Activated CD4-positive, alpha-beta memory T cell treated with anti-CD3 and anti-CD28 coated beads for 36 hours (primary cell): ENCODE data around the gene PPRC1. TPM values are rescaled to one million over a fixed set of nuclear protein-coding genes. Genes with fewer than 3 reads are reported as not detected.
A peak's percentile ranks its signal among the peaks of the same experiment; 100 is the strongest.

Experiments used
- CTCF ChIA-PET: fragments of 350-600 bp; sonication (Branson Sonifier 250); formaldehyde crosslinking; loops from one replicate; lab custom pipeline; 2021; ENCODE audit warnings: antibody characterized with exemption, inconsistent platforms; lab: Charles Lee
- POLR2A ChIA-PET: fragments of 350-600 bp; sonication (Branson Sonifier 250); formaldehyde crosslinking; loops from one replicate; lab custom pipeline; 2021; ENCODE audit warnings: antibody characterized with exemption; lab: Charles Lee
- DNase-seq: peaks from one replicate; pipeline ENCODE4 v3.0.0-alpha.2; 2020
- H3K27ac Mint-ChIP-seq: one replicate; pipeline ENCODE4 v1.8.0; 2021; ENCODE audit warnings: mixed read lengths
- H3K27me3 Mint-ChIP-seq: one replicate; pipeline ENCODE4 v1.8.0; 2021; ENCODE audit warnings: mixed read lengths
- H3K36me3 Mint-ChIP-seq: one replicate; pipeline ENCODE4 v1.8.0; 2021; ENCODE audit warnings: mixed read lengths
- H3K4me1 Mint-ChIP-seq: one replicate; pipeline ENCODE4 v1.8.0; 2021; ENCODE audit warnings: low read depth, mixed read lengths
- H3K4me3 Mint-ChIP-seq: one replicate; pipeline ENCODE4 v1.8.0; 2021; ENCODE audit warnings: mild to moderate bottlenecking, mixed read lengths
- H3K9me3 Mint-ChIP-seq: one replicate; pipeline ENCODE4 v1.8.0; 2021; ENCODE audit warnings: mixed read lengths
- intact Hi-C: fragments of 100-400 bp; cut with micrococcal nuclease; formaldehyde crosslinking; loops from one replicate; pipeline ENCODE4 v1.15.1; 2023
- total RNA-seq, 2 experiments: library from RNA; stranded (reverse); gene quantifications; one replicate each; pipeline ENCODE4 v1.2.3, GENCODE V29; 2021

Gene PPRC1, protein sequence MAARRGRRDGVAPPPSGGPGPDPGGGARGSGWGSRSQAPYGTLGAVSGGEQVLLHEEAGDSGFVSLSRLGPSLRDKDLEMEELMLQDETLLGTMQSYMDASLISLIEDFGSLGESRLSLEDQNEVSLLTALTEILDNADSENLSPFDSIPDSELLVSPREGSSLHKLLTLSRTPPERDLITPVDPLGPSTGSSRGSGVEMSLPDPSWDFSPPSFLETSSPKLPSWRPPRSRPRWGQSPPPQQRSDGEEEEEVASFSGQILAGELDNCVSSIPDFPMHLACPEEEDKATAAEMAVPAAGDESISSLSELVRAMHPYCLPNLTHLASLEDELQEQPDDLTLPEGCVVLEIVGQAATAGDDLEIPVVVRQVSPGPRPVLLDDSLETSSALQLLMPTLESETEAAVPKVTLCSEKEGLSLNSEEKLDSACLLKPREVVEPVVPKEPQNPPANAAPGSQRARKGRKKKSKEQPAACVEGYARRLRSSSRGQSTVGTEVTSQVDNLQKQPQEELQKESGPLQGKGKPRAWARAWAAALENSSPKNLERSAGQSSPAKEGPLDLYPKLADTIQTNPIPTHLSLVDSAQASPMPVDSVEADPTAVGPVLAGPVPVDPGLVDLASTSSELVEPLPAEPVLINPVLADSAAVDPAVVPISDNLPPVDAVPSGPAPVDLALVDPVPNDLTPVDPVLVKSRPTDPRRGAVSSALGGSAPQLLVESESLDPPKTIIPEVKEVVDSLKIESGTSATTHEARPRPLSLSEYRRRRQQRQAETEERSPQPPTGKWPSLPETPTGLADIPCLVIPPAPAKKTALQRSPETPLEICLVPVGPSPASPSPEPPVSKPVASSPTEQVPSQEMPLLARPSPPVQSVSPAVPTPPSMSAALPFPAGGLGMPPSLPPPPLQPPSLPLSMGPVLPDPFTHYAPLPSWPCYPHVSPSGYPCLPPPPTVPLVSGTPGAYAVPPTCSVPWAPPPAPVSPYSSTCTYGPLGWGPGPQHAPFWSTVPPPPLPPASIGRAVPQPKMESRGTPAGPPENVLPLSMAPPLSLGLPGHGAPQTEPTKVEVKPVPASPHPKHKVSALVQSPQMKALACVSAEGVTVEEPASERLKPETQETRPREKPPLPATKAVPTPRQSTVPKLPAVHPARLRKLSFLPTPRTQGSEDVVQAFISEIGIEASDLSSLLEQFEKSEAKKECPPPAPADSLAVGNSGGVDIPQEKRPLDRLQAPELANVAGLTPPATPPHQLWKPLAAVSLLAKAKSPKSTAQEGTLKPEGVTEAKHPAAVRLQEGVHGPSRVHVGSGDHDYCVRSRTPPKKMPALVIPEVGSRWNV (N-terminal part only)
- total RNA-seq, result 10 to 100 TPM; 59.1 to 65.9 TPM

DNA sequence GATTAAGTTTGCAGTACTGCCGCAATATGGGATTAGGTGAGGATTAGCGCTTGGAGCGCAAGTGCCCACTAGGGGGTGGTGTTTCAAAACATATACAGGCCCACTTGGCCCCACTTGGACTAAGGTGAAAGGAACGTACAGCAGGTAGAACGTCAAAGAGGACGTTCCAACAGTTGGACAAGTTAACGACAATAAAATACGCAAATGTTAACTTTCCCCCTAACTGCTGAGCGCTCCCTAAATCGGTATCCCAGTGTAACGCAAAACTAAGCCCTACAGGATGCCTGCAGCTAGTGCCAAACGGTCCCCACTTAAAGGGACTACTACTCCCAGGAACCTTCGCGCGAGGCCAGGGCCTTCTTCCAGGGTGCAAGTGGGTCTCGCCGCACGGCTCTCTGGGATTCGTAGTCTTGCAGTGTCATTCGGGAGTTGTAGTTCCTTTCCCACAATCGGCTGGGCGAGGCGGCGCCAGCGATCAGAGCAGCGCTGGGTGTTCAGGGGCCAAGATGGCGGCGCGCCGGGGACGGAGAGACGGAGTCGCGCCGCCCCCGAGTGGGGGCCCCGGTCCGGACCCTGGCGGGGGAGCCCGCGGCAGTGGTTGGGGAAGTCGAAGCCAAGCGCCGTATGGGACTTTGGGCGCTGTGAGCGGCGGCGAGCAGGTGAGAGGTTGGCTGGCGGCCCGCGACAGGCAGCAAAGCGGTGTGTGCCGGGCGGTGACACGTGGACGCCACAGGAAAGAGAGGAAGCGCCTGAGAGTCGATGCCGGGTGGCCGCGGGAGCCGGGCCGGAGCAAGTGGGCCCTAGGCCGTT is at the start of gene PPRC1:
Gene PPRC1, plus strand, starts transcription at position 478 of the 810 bp plus-strand sequence. Its CDS starts 29 bp downstream, at position 507.
- peak; percentile 99 for DNase-seq
- Mint-ChIP-seq H3K4me1 (peaks cover 42% of the 10 kb centered on the region), H3K27ac (peak within 1 kb of the TSS; percentile 98), H3K36me3 (peaks cover 17% of the 10 kb centered on the region), H3K9me3 (no peaks in the 10 kb centered on the region), H3K4me3 (peak within 1 kb of the TSS; percentile 100), H3K27me3 (no peaks in the 10 kb centered on the region)
- ChIA-PET POLR2A (interaction anchor here (1.0 to 1.6 kb wide), 5 partner anchors 14 to 131 kb away, joined by 3 to 6 read pairs (median 4); partner anchors contain the start of gene NOLC1), CTCF (interaction anchor here (0.6 to 2.8 kb wide), 12 partner anchors 10 to 237 kb away, joined by 3 to 37 read pairs (median 6); partner anchors contain the start of gene NOLC1)
- intact Hi-C loops, result loop anchor here (1.0 to 5.0 kb wide), 5 partner anchors 15 to 370 kb away; partner anchors contain the start of genes ACTR1A and NOLC1

DNA sequence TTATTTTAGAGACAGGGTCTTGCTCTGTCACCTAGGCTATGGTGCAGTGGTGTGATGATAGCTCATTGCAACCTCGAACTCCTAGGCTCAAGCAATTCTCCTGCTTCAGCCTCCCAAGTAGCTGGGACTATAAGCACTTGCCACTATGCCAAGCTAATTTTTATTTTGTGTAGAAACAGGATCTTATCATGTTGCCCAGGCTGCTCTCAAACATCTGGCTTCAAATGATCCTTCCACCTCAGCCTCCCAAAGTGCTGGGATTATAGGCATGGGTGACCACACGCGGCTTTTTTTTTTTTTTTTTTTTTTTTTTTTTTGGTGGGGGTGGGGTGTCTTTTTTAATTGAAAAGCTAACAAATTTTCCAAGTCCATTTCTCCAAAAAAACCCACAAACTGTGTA is 49.3 kb upstream of the PPRC1 start:
- intact Hi-C loops, result no loop called here
- Mint-ChIP-seq H3K27me3 (no peaks in the 10 kb centered on the region), H3K36me3 (peaks cover 3% of the 10 kb centered on the region), H3K4me3 (no peak overlapping the region), H3K4me1 (no peaks in the 10 kb centered on the region), H3K27ac (no peak overlapping the region), H3K9me3 (no peaks in the 10 kb centered on the region)
- ChIA-PET CTCF (interaction anchor here (0.8 kb wide), 1 partner anchor 11 kb away, joined by 6 read pairs; no protein-coding TSS in a partner anchor), POLR2A (no interaction called here)
- no peak for DNase-seq

DNA sequence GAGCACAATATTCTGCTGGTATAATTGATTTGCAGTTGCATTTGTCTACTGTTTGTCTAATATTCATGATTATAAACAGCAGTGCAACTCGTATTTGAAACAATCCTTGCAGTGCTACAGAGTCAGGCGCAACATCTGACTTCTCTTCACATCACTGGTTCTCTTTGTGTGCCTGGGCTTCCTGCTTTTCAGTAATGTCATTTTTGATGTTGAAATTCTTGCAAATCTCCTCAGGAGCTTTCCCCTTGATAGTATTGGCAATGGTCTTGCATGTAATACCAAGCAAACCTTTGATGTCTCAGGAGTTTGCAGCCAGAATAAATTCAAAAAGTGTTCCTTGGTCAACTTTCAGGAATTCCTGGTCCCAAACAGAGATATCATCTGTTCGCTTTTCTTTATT is 47.5 kb upstream of the PPRC1 start:
- no peak for DNase-seq
- intact Hi-C loops, result no loop called here
- POLR2A ChIA-PET, result no interaction called here
- H3K27me3 Mint-ChIP-seq, result no peaks in the 10 kb centered on the region
- CTCF ChIA-PET, result interaction anchor here (0.5 to 0.6 kb wide), 2 partner anchors 12 to 1443 kb away, joined by 3 read pairs; no protein-coding TSS in a partner anchor
- no peaks in the 10 kb centered on the region for H3K9me3 Mint-ChIP-seq
- no peak overlapping the region for H3K27ac Mint-ChIP-seq
- H3K4me1 Mint-ChIP-seq, result no peaks in the 10 kb centered on the region
- H3K4me3 Mint-ChIP-seq, result no peak overlapping the region
- peaks cover 3% of the 10 kb centered on the region for H3K36me3 Mint-ChIP-seq

DNA sequence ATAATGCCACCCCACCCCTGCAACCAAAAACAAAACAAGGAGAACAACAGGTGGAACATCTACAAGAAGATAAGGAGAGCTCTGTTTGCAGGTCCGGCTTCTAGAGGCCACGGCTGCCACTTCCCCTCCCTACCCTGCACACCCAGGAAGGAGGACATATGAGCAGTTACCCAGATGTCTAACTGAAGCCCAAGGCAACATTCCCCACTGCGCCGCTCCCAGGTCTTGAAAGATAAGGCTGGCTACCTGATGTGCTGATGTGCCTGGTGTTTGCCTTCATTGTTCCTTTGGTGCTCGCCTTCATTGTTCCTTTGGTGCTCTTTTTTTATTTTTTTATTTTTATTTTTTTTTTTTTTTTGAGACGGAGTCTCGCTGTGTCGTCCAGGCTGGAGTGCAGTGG is 46.6 kb upstream of the PPRC1 start:
- Mint-ChIP-seq H3K4me3 (no peak overlapping the region), H3K9me3 (no peaks in the 10 kb centered on the region), H3K27ac (no peak overlapping the region), H3K27me3 (no peaks in the 10 kb centered on the region), H3K36me3 (peaks cover 3% of the 10 kb centered on the region), H3K4me1 (no peaks in the 10 kb centered on the region)
- intact Hi-C loops, result no loop called here
- ChIA-PET CTCF (interaction anchor here (0.6 kb wide), 1 partner anchor 13 kb away, joined by 3 read pairs; no protein-coding TSS in a partner anchor), POLR2A (no interaction called here)
- DNase-seq, result no peak

DNA sequence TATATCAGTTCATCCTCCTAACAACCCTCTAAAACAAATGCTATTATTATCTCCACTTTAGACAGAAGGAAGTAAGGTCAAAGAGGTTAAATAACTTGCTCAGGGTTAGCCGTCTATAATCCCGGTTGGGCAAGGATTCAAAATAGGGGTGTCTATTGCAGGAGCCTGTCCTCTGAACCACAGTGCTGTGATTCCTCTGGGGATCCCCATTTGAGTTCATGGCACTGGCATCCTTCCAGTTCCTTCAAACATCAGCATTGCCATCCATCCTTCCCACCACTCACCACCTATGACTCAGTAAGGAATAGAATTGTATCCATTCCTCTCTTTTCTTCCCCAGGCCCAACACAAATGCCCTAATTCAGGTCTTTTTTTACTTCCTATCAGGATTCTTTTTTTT is 42.1 kb upstream of the PPRC1 start:
- Mint-ChIP-seq H3K36me3 (peaks cover 2% of the 10 kb centered on the region), H3K9me3 (no peaks in the 10 kb centered on the region), H3K4me3 (no peak overlapping the region), H3K27ac (no peak overlapping the region), H3K4me1 (no peaks in the 10 kb centered on the region), H3K27me3 (no peaks in the 10 kb centered on the region)
- ChIA-PET POLR2A (no interaction called here), CTCF (no interaction called here)
- DNase-seq, result no peak
- intact Hi-C loops, result no loop called here

DNA sequence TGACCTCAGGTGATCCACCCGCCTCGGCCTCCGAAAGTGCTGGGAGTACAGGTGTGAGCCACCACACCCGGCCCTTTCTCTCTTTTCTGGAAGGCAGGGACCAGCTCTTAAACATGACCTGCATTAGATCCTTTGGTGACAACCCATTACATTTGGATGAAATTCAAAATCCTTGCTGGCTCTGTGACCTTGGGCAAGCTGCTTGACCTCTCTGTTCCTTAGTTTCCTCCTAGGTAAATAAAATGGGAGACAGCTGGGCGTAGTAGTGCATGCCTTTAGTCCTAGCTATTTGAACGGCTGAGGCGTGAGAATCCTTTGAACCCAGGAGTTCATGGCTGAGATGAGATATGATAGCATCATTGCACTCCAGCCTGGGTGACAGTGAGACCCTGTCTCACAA is 36.4 kb upstream of the PPRC1 start:
- ChIA-PET POLR2A (no interaction called here), CTCF (no interaction called here)
- Mint-ChIP-seq H3K36me3 (peaks cover 2% of the 10 kb centered on the region), H3K4me3 (no peak overlapping the region), H3K27ac (no peak overlapping the region), H3K27me3 (no peaks in the 10 kb centered on the region), H3K4me1 (no peaks in the 10 kb centered on the region), H3K9me3 (no peaks in the 10 kb centered on the region)
- intact Hi-C loops, result no loop called here
- DNase-seq, result no peak

DNA sequence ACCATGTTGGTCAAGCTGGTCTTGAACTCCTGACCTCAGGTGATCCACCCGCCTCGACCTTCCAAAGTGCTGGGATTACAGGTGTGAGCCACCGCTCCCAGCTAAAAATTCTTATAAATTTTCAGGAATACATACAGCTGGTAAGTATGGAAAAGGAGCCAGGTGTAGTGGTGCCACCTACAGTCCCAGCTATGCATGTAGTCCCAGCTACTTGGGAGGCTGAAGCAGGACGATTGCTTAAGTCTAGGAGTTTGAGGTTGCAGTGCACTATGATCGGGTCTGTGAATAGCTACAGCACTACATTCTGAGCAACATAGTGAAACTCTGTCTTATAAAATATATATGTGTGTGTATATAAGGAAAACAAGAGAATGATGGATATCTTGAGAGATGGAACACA is 31.7 kb upstream of the PPRC1 start:
- H3K4me1 Mint-ChIP-seq, result peaks cover 9% of the 10 kb centered on the region
- H3K27ac Mint-ChIP-seq, result no peak overlapping the region
- POLR2A ChIA-PET, result no interaction called here
- CTCF ChIA-PET, result interaction anchor here (0.8 to 3.6 kb wide), 2 partner anchors 28 to 212 kb away, joined by 3 to 15 read pairs; no protein-coding TSS in a partner anchor
- no peak overlapping the region for H3K4me3 Mint-ChIP-seq
- H3K9me3 Mint-ChIP-seq, result no peaks in the 10 kb centered on the region
- no peaks in the 10 kb centered on the region for H3K36me3 Mint-ChIP-seq
- no peaks in the 10 kb centered on the region for H3K27me3 Mint-ChIP-seq
- intact Hi-C loops, result no loop called here
- no peak for DNase-seq

DNA sequence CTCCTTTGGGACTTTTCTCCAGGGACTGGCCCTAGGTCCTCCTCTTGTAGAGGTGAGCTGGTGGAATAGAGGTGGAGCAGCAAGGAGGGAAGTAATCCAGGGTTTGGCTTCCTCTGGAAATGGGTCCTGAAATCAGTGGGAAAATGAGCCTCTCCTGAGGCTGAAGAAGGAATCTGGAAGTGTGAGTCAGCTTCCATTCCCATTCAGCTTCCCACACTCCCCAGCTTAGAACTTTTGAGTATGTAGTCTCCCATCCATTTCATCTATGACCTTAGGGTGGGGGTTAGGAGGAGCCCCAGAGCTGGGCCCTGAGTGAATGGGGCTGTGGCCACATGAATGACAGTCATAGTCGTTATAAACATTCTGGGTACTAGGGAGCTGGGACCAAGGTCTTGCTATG is 30.4 kb upstream of the PPRC1 start:
- POLR2A ChIA-PET, result no interaction called here
- no peaks in the 10 kb centered on the region for H3K9me3 Mint-ChIP-seq

DNA sequence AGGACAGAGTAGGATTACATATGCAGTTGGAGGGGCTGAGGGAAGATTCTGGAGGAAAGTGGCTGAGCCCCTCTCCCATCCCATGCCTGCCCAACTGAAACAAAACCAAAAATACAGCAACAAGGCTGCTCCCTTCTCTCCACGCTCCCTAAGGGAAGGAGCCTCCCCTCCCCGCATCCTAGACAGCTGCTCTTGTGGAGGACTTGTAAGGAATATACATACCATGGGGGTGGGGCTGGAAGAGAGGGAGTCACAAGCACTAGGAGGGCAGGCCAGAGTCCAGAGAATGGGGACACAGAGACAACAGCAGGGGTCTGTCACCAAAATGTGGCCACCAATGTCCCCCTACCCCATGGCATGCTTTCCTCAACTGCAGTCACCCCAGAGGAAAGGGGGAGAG is 25.8 kb upstream of the PPRC1 start:
- ChIA-PET CTCF (interaction anchor here (1.6 kb wide), 2 partner anchors 31 to 97 kb away, joined by 3 to 4 read pairs; no protein-coding TSS in a partner anchor), POLR2A (no interaction called here)
- intact Hi-C loops, result no loop called here
- H3K4me1 Mint-ChIP-seq, result peaks cover 12% of the 10 kb centered on the region
- no peak for DNase-seq
- H3K9me3 Mint-ChIP-seq, result no peaks in the 10 kb centered on the region
- no peak overlapping the region for H3K4me3 Mint-ChIP-seq
- peaks cover 29% of the 10 kb centered on the region for H3K36me3 Mint-ChIP-seq
- H3K27me3 Mint-ChIP-seq, result no peaks in the 10 kb centered on the region
- no peak overlapping the region for H3K27ac Mint-ChIP-seq

More for the DNA sequence above, 30.4 kb upstream of the PPRC1 start:
- H3K4me1 Mint-ChIP-seq, result peaks cover 10% of the 10 kb centered on the region
- H3K4me3 Mint-ChIP-seq, result no peak overlapping the region
- no peak for DNase-seq
- no peaks in the 10 kb centered on the region for H3K27me3 Mint-ChIP-seq
- no peaks in the 10 kb centered on the region for H3K36me3 Mint-ChIP-seq
- H3K27ac Mint-ChIP-seq, result no peak overlapping the region
- CTCF ChIA-PET, result interaction anchor here (3.6 kb wide), 1 partner anchor 29 kb away, joined by 15 read pairs; no protein-coding TSS in a partner anchor
- intact Hi-C loops, result no loop called here

DNA sequence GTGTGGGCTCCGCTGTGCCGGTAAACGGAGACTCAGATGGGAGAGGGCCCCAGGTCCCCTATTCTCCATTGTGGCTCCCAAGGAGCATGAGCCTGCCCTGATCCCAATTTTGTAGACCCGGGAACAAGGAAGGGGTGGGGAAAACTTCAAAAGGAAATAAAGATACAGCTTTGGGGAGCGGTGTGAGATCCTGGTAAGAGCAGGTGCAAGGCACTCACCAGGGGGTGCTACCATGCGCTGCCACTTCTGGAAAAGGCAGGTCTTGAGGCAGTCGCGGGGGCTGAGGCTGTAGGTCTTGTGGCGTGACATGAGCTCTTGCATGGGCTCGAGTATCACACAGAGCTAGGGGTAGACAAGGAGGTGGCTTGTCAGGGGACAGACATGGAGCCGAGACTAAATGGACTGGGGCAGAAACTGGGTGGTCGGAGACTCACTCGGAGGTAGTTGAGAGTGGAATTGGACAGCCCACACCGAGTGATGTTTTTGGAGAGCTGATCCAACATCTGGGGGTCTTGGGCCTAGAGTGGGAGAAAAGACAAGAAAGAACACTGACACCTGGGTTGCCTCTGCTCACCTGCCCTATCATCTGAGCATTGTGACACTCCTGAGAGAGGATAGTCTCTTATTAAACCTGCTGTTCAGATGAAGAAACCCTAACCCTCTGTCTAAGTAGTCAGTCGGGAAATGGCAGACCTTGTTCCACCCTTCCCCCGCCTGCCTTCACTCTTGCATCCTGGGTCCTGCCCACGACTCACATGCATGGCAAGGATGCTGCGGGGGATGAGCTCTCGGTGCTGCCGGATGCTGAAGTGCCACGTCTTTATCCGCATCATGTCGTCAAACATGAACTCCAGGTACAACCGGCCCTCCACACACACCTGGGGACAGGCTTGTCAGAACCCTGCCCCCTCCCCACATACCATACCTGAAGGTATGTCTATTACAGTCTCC is 23.4 kb upstream of the PPRC1 start:
- H3K9me3 Mint-ChIP-seq, result no peaks in the 10 kb centered on the region
- no peak overlapping the region for H3K27ac Mint-ChIP-seq
- H3K36me3 Mint-ChIP-seq, result peaks cover 31% of the 10 kb centered on the region
- POLR2A ChIA-PET, result no interaction called here
- H3K4me1 Mint-ChIP-seq, result peaks cover 27% of the 10 kb centered on the region
- no peak overlapping the region for H3K4me3 Mint-ChIP-seq
- no peak for DNase-seq
- H3K27me3 Mint-ChIP-seq, result no peaks in the 10 kb centered on the region
- intact Hi-C loops, result no loop called here
- CTCF ChIA-PET, result interaction anchor here (1.2 kb wide), 1 partner anchor 36 kb away, joined by 3 read pairs; no protein-coding TSS in a partner anchor
